Activated naive CD4-positive, alpha-beta T cell treated with anti-CD3 and anti-CD28 coated beads, Interleukin-2, amount 50 U/mL, for 72 hours (primary cell): ENCODE data around the gene SGCB. TPM values are rescaled to one million over a fixed set of nuclear protein-coding genes. Genes with fewer than 3 reads are reported as not detected.
A peak's percentile ranks its signal among the peaks of the same experiment; 100 is the strongest.

Experiments used
- ATAC-seq, 2 donors: fragments of 150-1000 bp; cut with Tn5 transposase; 2 replicates each; pipeline ENCODE4 v1.10.0; 2021; ENCODE audit warnings: mild to moderate bottlenecking in 2 of 2, moderate library complexity in 2 of 2
- DNase-seq, 2 donors: peaks; one replicate each; pipeline ENCODE4 v3.0.0; 2021 to 2022; ENCODE audit warnings: low spot score in 2 of 2
- H3K27ac Mint-ChIP-seq, 2 donors: one replicate each; pipeline ENCODE4 v1.8.0; 2022; ENCODE audit warnings: mild to moderate bottlenecking in 2 of 2, mixed read lengths in 2 of 2
- H3K36me3 Mint-ChIP-seq, 2 donors: one replicate each; pipeline ENCODE4 v1.8.0; 2022; ENCODE audit warnings: mixed read lengths in 2 of 2
- H3K9me3 Mint-ChIP-seq, 2 donors: one replicate each; pipeline ENCODE4 v1.8.0; 2022; ENCODE audit warnings: mixed read lengths in 2 of 2
- total RNA-seq, 2 donors: library from RNA; stranded (reverse); gene quantifications; one replicate each; pipeline ENCODE4 v1.2.3, GENCODE V29; 2022

The SGCB gene
- total RNA-seq, 2 donors from 2014 or later: 10.5 to 12.1 TPM

GRCh38 chr4:52037689-52038102 lies 403 bp downstream of the SGCB start:
- H3K27ac Mint-ChIP-seq: peak overlapping the region; percentile 83 to 86
- DNase-seq: peak in 1 of 2 donors; percentile 17
- H3K36me3 Mint-ChIP-seq: peaks cover 0 to 5% of the 10 kb centered on the region in 2 donors
- H3K9me3 Mint-ChIP-seq: no peaks in the 10 kb centered on the region
- peak; percentile 60 to 72 for ATAC-seq

- no peak for DNase-seq
- peak overlapping the region; percentile 83 to 86 for H3K27ac Mint-ChIP-seq
- ATAC-seq: no peak
- H3K9me3 Mint-ChIP-seq: no peaks in the 10 kb centered on the region
- H3K36me3 Mint-ChIP-seq: peaks cover 0 to 5% of the 10 kb centered on the region in 2 donors
Measured at GRCh38 chr4:52036886-52037530, 1.1 kb downstream of the SGCB start.

GRCh38 chr4:52035190-52035589 lies 2.9 kb downstream of the SGCB start:
- Mint-ChIP-seq H3K9me3 (no peaks in the 10 kb centered on the region), H3K36me3 (peaks cover 0 to 5% of the 10 kb centered on the region in 2 donors), H3K27ac (no peak overlapping the region)
- ATAC-seq (no peak), DNase-seq (no peak)

- ATAC-seq (no peak), DNase-seq (no peak)
- H3K36me3 Mint-ChIP-seq: peaks cover 5 to 10% of the 10 kb centered on the region in 2 donors
- H3K9me3 Mint-ChIP-seq: no peaks in the 10 kb centered on the region
- peak overlapping the region in 1 of 2 donors; percentile 15 for H3K27ac Mint-ChIP-seq
Measured at GRCh38 chr4:52032005-52032404, 6.1 kb downstream of the SGCB start.

GRCh38 chr4:52028970-52029369 lies 9.1 kb downstream of the SGCB start:
- DNase-seq (no peak), ATAC-seq (no peak)
- Mint-ChIP-seq H3K27ac (no peak overlapping the region), H3K36me3 (peaks cover 0 to 10% of the 10 kb centered on the region in 2 donors), H3K9me3 (no peaks in the 10 kb centered on the region)

GRCh38 chr4:52019936-52020657 lies 18.0 kb downstream of the SGCB start, which contains the start of gene LRRC66:
Gene LRRC66 (minus strand): TSS chr4:52020363. CDS start chr4:52017613, 2,750 bp downstream.
- no peak for ATAC-seq
- Mint-ChIP-seq H3K36me3 (no peaks in the 10 kb centered on the region), H3K9me3 (no peaks in the 10 kb centered on the region), H3K27ac (no peak within 1 kb of the TSS)
- no peak for DNase-seq

GRCh38 chr4:52017814-52018213 lies 20.3 kb downstream of the SGCB start:
- DNase-seq (no peak), ATAC-seq (no peak)
- H3K9me3 Mint-ChIP-seq: no peaks in the 10 kb centered on the region
- no peak overlapping the region for H3K27ac Mint-ChIP-seq
- H3K36me3 Mint-ChIP-seq: no peaks in the 10 kb centered on the region

- Mint-ChIP-seq H3K36me3 (no peaks in the 10 kb centered on the region), H3K9me3 (no peaks in the 10 kb centered on the region), H3K27ac (no peak overlapping the region)
- ATAC-seq: no peak
- no peak for DNase-seq
Measured at GRCh38 chr4:52016981-52017380, 21.1 kb downstream of the SGCB start.

GRCh38 chr4:52015366-52015765 lies 22.7 kb downstream of the SGCB start:
- DNase-seq (no peak), ATAC-seq (no peak)
- H3K36me3 Mint-ChIP-seq: no peaks in the 10 kb centered on the region
- no peak overlapping the region for H3K27ac Mint-ChIP-seq
- no peaks in the 10 kb centered on the region for H3K9me3 Mint-ChIP-seq

GRCh38 chr4:52014903-52015302 lies 23.2 kb downstream of the SGCB start:
- ATAC-seq: no peak
- Mint-ChIP-seq H3K27ac (no peak overlapping the region), H3K36me3 (no peaks in the 10 kb centered on the region), H3K9me3 (no peaks in the 10 kb centered on the region)
- DNase-seq: no peak

- Mint-ChIP-seq H3K9me3 (no peaks in the 10 kb centered on the region), H3K27ac (no peak overlapping the region), H3K36me3 (no peaks in the 10 kb centered on the region)
- ATAC-seq (no peak), DNase-seq (no peak)
Measured at GRCh38 chr4:52012651-52013050, 25.4 kb downstream of the SGCB start.

GRCh38 chr4:52010986-52011385 lies 27.1 kb downstream of the SGCB start:
- ATAC-seq (no peak), DNase-seq (no peak)
- Mint-ChIP-seq H3K36me3 (no peaks in the 10 kb centered on the region), H3K9me3 (no peaks in the 10 kb centered on the region), H3K27ac (no peak overlapping the region)

GRCh38 chr4:52006887-52007286 lies 31.2 kb downstream of the SGCB start:
- Mint-ChIP-seq H3K27ac (no peak overlapping the region), H3K36me3 (no peaks in the 10 kb centered on the region), H3K9me3 (no peaks in the 10 kb centered on the region)
- ATAC-seq: no peak
- no peak for DNase-seq

GRCh38 chr4:52005604-52006273 lies 32.4 kb downstream of the SGCB start:
- no peak for ATAC-seq
- Mint-ChIP-seq H3K36me3 (no peaks in the 10 kb centered on the region), H3K9me3 (no peaks in the 10 kb centered on the region), H3K27ac (peak overlapping the region in 1 of 2 donors; percentile 33)
- no peak for DNase-seq

GRCh38 chr4:52004414-52004813 lies 33.7 kb downstream of the SGCB start:
- no peaks in the 10 kb centered on the region for H3K36me3 Mint-ChIP-seq
- H3K27ac Mint-ChIP-seq: no peak overlapping the region
- ATAC-seq (no peak), DNase-seq (no peak)
- H3K9me3 Mint-ChIP-seq: no peaks in the 10 kb centered on the region

- Mint-ChIP-seq H3K9me3 (no peaks in the 10 kb centered on the region), H3K36me3 (no peaks in the 10 kb centered on the region), H3K27ac (no peak overlapping the region)
- DNase-seq (no peak), ATAC-seq (no peak)
Measured at GRCh38 chr4:52001616-52002015, 36.5 kb downstream of the SGCB start.

- Mint-ChIP-seq H3K9me3 (no peaks in the 10 kb centered on the region), H3K36me3 (no peaks in the 10 kb centered on the region), H3K27ac (no peak overlapping the region)
- ATAC-seq: no peak
- no peak for DNase-seq
Measured at GRCh38 chr4:51999250-51999649, 38.8 kb downstream of the SGCB start.
